ENCODE measurements around the gene CA5B. TPM values are rescaled to one million over a fixed set of nuclear protein-coding genes. Genes with fewer than 3 reads are reported as not detected.

Gene CA5B
- total RNA-seq, 2 experiments from 2014 or later: 14.1 to 14.4 TPM

- CTCF ChIA-PET: interaction anchor here (0.6 to 1.0 kb wide), 3 partner anchors 19 to 104 kb away, joined by 3 read pairs; no protein-coding TSS in a partner anchor
- ATAC-seq (peak; percentile 72), DNase-seq (peak; percentile 42)
- H3K9me3 Mint-ChIP-seq: no peaks in the 10 kb centered on the region
- no peak overlapping the region for H3K4me3 Mint-ChIP-seq
- peaks cover 35% of the 10 kb centered on the region for H3K4me1 Mint-ChIP-seq (ENCODE audit: low read depth)
- no peaks in the 10 kb centered on the region for H3K27me3 Mint-ChIP-seq
- POLR2A ChIA-PET: no interaction called here
- TF ChIP-seq, protein P1, sequence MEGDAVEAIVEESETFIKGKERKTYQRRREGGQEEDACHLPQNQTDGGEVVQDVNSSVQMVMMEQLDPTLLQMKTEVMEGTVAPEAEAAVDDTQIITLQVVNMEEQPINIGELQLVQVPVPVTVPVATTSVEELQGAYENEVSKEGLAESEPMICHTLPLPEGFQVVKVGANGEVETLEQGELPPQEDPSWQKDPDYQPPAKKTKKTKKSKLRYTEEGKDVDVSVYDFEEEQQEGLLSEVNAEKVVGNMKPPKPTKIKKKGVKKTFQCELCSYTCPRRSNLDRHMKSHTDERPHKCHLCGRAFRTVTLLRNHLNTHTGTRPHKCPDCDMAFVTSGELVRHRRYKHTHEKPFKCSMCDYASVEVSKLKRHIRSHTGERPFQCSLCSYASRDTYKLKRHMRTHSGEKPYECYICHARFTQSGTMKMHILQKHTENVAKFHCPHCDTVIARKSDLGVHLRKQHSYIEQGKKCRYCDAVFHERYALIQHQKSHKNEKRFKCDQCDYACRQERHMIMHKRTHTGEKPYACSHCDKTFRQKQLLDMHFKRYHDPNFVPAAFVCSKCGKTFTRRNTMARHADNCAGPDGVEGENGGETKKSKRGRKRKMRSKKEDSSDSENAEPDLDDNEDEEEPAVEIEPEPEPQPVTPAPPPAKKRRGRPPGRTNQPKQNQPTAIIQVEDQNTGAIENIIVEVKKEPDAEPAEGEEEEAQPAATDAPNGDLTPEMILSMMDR (IDR thresholded peaks at IDR 0.05): peak; percentile 37
- intact Hi-C loops (cut with micrococcal nuclease): no loop called here
- H3K27ac Mint-ChIP-seq: no peak overlapping the region
- H3K36me3 Mint-ChIP-seq (ENCODE audit: low read depth): peaks cover 6% of the 10 kb centered on the region
These were observed 23.6 kb downstream of the CA5B start for GRCh38 chrX:15761564-15762191.

DNA sequence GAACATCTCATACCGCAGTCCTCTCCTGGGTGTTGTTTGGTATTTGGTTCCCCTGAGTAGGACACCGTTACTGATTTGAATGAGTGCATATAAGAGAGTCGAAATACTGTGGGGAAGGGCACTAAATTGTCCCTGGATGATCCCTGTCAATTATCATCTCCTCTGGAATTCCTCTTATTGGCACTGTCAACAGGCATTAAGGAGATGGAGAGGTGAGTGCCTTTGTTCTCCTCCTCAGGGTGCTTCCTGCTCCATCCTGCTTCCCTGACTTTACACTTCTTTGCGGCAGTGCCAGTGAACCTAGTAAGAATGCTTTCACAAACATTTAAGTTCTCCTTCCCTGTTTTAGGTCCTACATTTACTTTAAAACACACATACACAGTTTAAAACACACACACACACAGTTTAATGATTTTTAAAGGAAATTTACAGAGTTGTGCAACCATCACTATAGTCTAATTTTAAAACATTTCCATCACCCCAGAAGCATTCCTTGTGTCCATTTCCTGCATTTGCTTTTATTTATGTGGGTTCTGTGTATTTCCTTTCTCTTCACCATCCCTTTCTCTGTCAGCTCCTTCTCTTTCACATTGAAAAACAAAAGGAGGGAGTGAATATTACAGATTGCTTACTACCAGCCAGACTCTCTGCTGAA, 31.4 kb downstream of the CA5B start:
- Mint-ChIP-seq H3K4me1 (ENCODE audit: low read depth) (peaks cover 11% of the 10 kb centered on the region), H3K4me3 (no peak overlapping the region), H3K36me3 (ENCODE audit: low read depth) (peaks cover 10% of the 10 kb centered on the region), H3K27me3 (no peaks in the 10 kb centered on the region), H3K9me3 (no peaks in the 10 kb centered on the region), H3K27ac (no peak overlapping the region)
- intact Hi-C loops (cut with micrococcal nuclease): no loop called here
- TF ChIP-seq, protein P1 (IDR thresholded peaks at IDR 0.05): no peak
- DNase-seq (no peak), ATAC-seq (no peak)
- POLR2A ChIA-PET: no interaction called here
- CTCF ChIA-PET: no interaction called here

GRCh38 chrX:15781961-15782699, 44.1 kb downstream of the CA5B start:
- TF ChIP-seq, protein P1 (IDR thresholded peaks at IDR 0.05): no peak
- Mint-ChIP-seq H3K27me3 (no peaks in the 10 kb centered on the region), H3K36me3 (ENCODE audit: low read depth) (peaks cover 2% of the 10 kb centered on the region), H3K4me3 (peak overlapping the region; percentile 67), H3K27ac (peak overlapping the region; percentile 92), H3K4me1 (ENCODE audit: low read depth) (peaks cover 3% of the 10 kb centered on the region), H3K9me3 (no peaks in the 10 kb centered on the region)
- ChIA-PET POLR2A (interaction anchor here (1.8 kb wide), 1 partner anchor 9 kb away, joined by 5 read pairs; no protein-coding TSS in a partner anchor), CTCF (interaction anchor here (0.8 to 1.0 kb wide), 2 partner anchors 15 to 341 kb away, joined by 3 to 4 read pairs; partner anchors contain the start of gene GRPR)
- intact Hi-C loops (cut with micrococcal nuclease): no loop called here
- ATAC-seq: peak; percentile 60
- DNase-seq: peak; percentile 25

GRCh38 chrX:15785176-15785750, 47.2 kb downstream of the CA5B start:
- H3K4me3 Mint-ChIP-seq: no peak overlapping the region
- ATAC-seq: no peak

More at GRCh38 chrX:15785176-15785750, 47.2 kb downstream of the CA5B start:
- intact Hi-C loops (cut with micrococcal nuclease): no loop called here
- no peaks in the 10 kb centered on the region for H3K36me3 Mint-ChIP-seq (ENCODE audit: low read depth)
- peaks cover 3% of the 10 kb centered on the region for H3K4me1 Mint-ChIP-seq (ENCODE audit: low read depth)
- ChIA-PET CTCF (no interaction called here), POLR2A (no interaction called here)
- no peak overlapping the region for H3K27ac Mint-ChIP-seq
- no peak for DNase-seq
- no peaks in the 10 kb centered on the region for H3K27me3 Mint-ChIP-seq
- TF ChIP-seq, protein P1 (IDR thresholded peaks at IDR 0.05): no peak
- H3K9me3 Mint-ChIP-seq: no peaks in the 10 kb centered on the region

Measured in activated CD8-positive, alpha-beta T cell treated with anti-CD3 and anti-CD28 coated beads for 36 hours (primary cell).